T follicular helper cell (primary cell): Measurements from ENCODE around the gene AGMAT.
"Not testable (repeated sequence)": the region's sequence is repeated elsewhere in the genome, so short reads cannot be mapped to it uniquely, and the experiment has no call there.

Experiments used
- DNase-seq: peaks from one replicate; pipeline ENCODE4 v3.0.0-alpha.2; 2020; ENCODE audit warnings: low read depth

AGMAT gene

DNA sequence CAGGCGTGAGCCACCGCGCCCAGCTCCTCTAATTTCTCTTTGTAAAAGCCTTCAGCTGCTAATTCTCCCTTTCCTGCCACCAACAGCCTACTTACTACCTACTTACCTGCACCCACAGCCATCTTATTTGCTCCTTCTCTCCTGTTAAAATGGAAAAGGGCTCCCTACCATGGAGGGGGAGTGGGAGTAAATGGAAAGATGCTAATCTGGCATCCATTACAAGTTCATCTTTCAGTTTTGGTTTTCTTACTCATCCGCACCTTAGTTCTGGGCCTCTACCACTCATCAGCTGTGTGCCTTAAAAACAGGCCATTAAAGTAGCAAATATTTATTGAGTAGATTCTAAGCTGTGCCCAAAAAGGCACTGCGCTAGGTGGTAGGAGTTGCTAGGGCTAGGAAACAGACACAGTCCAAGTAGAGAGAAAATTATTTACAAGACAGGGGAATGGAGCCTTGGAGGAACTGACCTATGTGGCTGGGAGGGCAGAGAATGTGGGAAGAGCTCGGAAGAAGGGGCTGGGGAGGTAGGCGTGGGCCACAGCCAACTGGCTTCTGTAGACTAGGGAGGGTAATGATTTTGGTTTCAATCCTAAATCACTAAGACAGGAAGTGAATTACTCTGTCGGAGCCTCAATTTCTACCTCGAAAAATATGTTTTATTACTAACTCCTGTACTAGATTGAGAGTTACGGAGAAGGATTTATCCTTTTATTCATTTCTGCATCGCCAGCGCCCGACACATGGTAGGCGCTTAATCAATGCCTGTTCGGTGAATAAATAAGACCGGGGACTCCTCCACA is 31.7 kb upstream of the AGMAT start:
- no peak for DNase-seq

GRCh38 chr1:15610167-15610566 is 25.3 kb upstream of the AGMAT start:
- DNase-seq = no peak

DNA sequence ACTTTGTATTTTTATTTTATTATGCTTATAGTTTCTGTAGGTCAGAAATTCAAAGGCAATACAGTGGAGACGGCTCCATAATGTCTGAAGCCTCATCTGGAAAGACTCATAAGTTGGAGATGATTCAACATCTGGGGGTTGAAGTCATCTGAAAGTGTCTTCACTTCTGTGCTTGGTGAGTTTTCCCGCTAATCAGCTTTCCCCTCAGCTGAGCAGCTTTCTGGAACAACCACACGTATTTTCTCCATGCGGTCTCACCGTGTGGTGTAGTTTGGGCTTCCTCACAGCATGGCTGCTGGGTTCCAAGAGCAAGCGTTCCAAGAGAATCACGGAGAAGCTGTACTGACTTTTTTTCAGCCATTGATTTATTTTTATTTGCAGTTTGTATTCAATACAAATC is 24.8 kb upstream of the AGMAT start:
- DNase-seq = no peak

DNA sequence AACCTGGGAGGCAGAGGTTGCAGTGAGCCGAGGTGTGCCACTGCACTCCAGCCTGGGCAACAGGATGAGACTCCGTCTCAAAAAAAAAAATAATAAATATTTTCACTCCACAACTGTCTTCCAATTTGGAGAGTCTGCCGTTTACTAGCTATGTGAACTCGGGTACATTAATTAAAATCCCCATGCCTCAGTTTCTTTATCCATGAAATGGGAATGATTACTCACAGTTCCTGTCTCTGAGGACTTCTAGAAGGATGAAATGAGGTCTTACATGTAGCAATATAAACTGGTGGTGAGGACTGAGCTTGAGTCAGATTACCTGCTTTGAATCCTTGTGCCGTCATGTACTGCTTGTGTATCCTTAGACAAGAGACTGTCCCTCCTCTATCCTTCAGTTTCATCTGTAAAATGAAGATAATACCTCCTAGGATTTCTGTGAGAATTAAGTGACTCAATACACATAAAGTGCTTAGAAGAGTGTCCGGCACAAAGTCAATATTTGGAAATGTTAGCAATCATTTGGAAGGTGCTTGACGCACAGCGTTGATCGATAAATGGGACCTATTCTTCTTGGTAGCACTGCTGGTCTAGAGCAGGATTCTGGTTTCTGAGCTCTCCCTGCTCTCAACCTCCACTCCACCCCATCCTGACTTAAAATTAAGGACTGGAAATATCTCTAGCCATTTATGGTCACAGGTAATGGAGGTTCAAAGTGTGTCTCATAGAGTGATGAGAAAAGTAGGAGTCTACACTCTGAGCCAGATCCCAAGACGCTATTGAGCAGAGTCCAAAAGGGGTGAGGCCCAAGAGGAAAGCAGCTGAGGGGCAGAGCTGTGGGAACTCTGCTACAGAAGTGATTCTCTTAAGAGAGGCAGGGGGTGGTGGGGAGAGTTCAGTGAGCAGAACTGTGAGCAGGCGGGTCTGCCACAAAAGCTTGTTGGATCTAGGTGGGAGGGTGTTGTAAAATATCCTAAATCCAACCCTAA is 20.8 kb upstream of the AGMAT start:
- DNase-seq = no peak

DNA sequence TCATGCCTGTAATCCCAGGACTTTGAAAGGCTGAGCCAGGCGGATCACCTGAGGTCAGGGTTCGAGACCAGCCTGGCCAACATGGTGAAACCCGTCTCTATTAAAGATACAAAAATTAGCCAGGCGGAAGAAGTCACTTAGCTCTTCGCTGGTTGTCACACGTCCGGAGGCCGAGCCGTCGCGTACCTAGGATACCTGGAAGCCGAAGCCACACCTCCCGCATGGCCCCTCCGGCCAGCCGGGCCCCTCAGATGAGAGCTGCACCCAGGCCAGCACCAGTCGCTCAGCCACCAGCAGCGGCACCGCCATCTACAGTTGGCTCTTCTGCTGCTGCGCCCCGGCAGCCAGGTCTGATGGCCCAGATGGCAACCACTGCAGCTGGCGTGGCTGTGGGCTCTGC is 19.5 kb upstream of the AGMAT start:
- not testable (repeated sequence) for DNase-seq

- DNase-seq = not testable (repeated sequence)
Measured at GRCh38 chr1:15603966-15604282, 19.1 kb upstream of the AGMAT start.

DNA sequence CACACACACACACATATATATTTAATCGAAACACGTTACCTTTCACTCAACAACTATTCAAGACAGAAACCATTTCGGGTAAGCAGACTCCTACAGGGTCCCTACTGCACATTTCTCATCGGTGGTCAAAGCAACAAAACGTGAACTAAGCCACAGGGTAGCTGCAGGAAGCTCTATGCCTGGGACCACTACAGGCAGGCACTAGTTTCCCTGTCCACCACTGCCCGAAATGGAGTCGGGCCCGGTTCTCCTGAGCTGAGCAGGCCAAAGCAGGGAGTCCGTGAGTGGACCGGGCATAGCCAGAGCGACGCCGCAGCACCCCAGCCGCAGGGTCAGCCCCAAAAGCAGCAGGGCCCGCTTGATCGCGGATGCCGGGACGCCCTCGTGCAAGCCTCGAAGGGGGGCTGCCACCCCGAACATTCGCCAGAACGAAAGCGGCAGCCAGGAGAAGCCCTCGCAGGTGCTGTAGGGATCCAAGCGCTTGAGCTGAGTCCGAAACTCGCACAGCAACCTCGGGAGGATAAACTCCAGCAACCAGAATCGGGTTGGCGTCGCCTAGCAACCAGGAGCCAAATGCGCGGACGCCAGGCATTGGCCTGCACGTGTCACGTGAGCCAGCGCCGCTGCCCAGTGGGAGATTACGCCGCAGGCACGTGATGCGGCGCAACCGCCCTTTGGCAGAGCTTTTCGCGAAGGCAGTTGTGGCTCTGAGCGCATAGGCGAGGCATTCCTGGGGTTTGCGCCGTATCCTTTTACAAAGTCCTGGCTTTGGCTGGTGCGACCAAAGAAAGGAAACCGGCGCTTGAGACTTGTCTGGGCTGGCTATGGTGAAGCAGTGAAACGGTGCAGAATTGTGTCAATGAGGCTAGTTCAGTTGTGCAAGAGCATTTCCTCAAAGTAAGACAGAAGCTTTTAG is 18.5 kb upstream of the AGMAT start:
- peak; percentile 89 for DNase-seq

DNA sequence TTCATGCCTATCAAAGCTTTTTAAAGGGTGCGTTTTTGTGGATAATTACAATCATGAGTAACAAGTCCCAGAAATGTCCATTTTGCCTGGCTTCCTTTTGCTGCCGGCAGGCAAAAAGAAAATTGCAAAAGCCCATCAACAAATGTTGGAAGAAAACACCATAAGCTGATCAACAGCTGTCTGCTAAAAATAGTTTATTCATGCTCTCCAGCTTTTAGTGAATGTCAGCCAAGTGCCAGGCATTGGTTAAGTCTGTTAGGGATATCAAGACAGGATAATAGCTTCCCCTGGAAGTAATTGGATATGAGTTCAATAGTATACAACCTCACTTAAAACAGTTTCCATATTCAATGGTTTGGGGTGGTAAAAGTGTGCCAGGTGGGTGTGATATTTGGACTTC is 13.6 kb upstream of the AGMAT start:
- DNase-seq = no peak

- DNase-seq = no peak
Measured at GRCh38 chr1:15595809-15596617, 11.2 kb upstream of the AGMAT start.

GRCh38 chr1:15592285-15592684 is 7.4 kb upstream of the AGMAT start:
- DNase-seq = no peak

DNA sequence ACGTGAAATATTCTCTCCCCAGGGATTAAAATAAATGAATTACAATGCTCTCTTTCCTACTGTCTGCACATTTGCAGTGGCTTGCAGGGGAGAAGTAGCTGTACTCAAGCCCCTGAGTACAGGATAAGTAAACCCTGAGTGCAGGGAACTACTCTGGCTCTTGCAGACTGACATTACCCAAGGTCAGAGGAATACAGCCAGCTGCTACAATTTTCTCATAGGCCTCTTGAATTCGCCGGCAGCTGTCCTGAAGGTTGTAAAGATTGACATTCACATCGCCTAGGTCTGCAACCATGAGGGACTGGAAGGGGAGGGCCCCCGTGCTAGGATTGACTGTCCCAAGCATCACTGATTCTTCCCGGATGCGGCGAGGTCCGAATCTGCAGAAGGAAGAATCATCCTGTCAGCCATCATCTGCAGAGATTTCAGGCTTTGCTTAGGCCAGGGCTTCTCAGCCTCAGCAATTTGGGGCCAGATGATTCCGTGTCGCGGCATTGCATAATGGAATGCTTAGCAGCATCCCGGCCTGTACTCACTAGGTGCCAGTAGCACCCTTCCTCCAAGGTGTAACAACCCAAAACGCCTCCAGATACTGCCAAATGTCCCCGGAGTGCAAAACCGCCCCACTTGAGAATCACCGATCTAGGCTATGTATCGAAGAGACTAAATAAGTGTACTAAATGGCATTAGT is 1.7 kb downstream of the AGMAT start:
- no peak for DNase-seq

DNA sequence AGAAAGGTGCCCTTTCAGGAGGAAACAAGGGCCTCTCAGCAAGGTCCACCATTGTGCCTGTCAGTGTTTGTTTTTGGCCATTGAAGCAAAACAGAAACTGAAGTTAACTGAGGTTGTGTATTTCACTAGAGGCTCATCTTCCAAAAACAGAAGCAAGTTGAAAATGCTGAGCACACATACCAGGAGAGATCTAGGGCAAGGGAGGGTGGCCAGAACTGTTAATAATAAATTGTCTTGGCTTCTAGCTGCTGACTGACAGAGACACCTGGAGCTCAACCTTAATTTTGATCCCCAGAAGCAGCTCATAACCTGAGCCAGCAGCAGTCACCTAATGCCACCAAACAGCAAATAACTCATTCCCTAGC is 5.2 kb downstream of the AGMAT start:
- DNase-seq = no peak

DNA sequence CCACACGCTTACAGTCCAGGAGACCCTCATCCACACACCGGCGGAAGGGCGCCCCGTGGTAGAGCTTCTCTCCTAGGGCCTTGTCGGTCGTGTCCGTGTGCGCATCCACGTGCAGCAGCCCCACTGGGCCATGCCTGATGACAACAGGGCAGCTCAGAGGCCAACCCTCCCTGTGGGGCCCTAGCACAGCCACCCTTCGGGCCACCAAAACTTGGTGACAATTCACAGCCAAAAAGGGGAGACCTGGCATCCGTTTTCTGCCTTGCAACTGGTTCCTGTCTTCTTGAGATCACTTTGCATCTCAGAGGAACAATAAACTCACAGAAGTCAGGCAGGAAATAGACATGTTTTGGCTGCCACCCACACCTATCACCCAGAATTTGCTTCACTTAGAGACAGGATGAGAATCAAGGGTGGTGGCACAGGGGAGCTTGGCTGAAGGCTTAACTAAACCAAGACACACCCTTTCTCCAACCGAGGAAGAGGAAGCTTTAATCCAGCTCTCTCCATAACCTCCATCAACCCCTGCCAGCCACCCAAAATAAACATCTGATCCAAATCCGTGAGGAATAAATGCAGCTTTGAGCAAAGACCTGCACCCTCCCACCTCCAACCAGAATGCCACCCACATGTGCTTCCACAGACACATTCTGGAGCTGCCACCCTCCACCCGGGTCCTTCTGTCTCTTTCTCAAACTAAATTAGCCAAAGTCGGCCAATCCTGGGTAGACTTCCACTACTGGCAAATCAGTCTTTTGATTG is 5.7 kb downstream of the AGMAT start:
- no peak for DNase-seq

- DNase-seq = no peak
Measured at GRCh38 chr1:15577691-15578090, 7.2 kb downstream of the AGMAT start.

DNA sequence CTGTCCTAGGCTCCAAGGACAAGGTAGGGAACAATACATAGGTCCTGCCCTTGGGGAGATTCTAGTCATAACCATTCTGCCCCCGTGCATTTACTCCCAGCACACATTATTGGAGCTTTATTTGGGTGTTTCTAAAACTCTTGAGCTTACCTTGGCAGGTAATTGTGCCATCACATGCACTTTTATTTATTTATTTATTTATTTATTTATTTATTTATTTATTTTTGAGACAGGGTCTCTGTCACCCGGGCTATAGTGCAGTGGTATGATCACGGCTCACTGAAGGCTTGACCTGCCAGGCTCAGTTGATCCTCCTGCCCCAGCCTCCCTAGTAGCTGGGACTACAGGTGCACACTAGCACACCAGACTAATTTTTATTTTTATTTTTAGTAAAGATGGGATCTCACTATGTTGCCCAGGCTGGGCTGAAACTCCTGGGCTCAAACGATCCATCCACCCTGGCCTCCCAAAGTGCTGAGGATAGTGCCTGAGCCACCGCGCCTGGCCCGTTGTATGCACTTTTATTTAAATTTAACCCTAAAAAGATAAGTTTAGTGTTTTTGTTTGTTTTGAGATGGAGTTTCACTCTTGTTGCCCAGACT is 9.2 kb downstream of the AGMAT start:
- no peak for DNase-seq

- no peak for DNase-seq
Measured at GRCh38 chr1:15574741-15575140, 10.1 kb downstream of the AGMAT start.

GRCh38 chr1:15573477-15573876 is 11.4 kb downstream of the AGMAT start:
- DNase-seq = no peak

GRCh38 chr1:15571266-15571665 is 13.6 kb downstream of the AGMAT start:
- no peak for DNase-seq

GRCh38 chr1:15570861-15571260 is 14.0 kb downstream of the AGMAT start:
- DNase-seq = no peak
